Measurements from ENCODE around the gene TRANK1. TPM values are rescaled to one million over a fixed set of nuclear protein-coding genes. Genes with fewer than 3 reads are reported as not detected.

The TRANK1 gene
- 139 TPM for total RNA-seq
- polyA plus RNA-seq = 10 to 100 TPM; 24.6 to 35.2 (median 27.1) TPM

DNA sequence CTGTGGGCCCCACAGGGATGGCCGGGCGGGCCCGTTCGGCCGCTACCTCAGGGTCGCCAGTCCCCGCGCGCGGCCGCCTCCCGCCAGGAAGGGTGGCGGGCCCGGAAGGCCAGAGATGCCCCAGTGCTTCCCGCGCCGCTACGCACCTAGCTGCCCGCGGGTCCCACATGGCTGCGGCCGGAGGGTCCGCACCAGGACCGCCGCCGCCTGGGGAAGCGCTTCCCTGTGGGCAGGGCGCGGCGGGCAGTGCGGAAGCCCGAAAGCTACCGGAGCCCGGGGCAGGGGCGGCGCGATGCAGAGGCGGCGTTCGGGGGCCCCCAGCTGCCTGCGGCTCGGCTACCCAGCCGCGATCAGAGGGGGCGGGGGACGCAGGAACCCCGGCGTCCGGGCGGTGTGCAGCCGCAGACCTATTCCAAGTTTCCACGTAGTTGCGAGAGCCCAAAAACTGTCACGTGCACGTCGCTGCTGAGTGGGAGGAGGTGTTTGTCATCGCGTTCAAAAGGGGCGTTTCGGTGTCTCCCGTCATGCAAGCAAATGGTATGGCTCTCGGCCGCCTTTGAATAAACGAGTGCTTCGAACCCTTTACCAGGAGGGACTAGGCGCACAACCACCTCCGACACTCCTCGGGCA lies at the start of gene TRANK1:
Gene TRANK1, minus strand, starts transcription at position 414 of the 630 bp plus-strand sequence. Its CDS starts 245 bp downstream, at position 169.
- H3K36me3 ChIP-seq (ENCODE audit: control insufficient read depth, insufficient read depth, low read length) = no peaks in the 10 kb centered on the region
- peaks cover 0 to 14% (median 9%) of the 10 kb centered on the region in 7 donors for H3K9me3 Mint-ChIP-seq
- H3K4me3 ChIP-seq (ENCODE audit: low read depth, low read length) = peak within 1 kb of the TSS; percentile 72
- H3K27ac ChIP-seq (ENCODE audit: insufficient read depth, low read length, poor library complexity, severe bottlenecking) = peak within 1 kb of the TSS; percentile 41
- peak; percentile 86 to 89 for ATAC-seq (ENCODE audit: low read depth in 2 of 2)
- H3K27ac Mint-ChIP-seq = peak within 1 kb of the TSS; percentile 26 to 87 (median 79)
- H3K4me1 ChIP-seq (ENCODE audit: control insufficient read depth, insufficient read depth, low read length, poor library complexity, severe bottlenecking) = peaks cover 15% of the 10 kb centered on the region
- H3K36me3 Mint-ChIP-seq = peaks cover 4% of the 10 kb centered on the region
- H3K27me3 ChIP-seq (ENCODE audit: control insufficient read depth, insufficient read depth, low read length) = no peaks in the 10 kb centered on the region
- no peaks in the 10 kb centered on the region for H3K9me3 ChIP-seq (ENCODE audit: control insufficient read depth in 2 of 2, low read length in 2 of 2)
- DNase-seq = peak; percentile 68 to 86 (median 79)
- no peaks in the 10 kb centered on the region for H3K27me3 Mint-ChIP-seq
- H3K4me3 Mint-ChIP-seq = peak within 1 kb of the TSS; percentile 88 to 95 (median 90)
- peaks cover 9 to 33% (median 22%) of the 10 kb centered on the region in 4 donors for H3K4me1 Mint-ChIP-seq

- Mint-ChIP-seq H3K4me1 (peaks cover 9 to 48% (median 29%) of the 10 kb centered on the region in 4 donors), H3K9me3 (peaks cover 0 to 2% (median 0%) of the 10 kb centered on the region in 7 donors), H3K27me3 (no peaks in the 10 kb centered on the region), H3K4me3 (no peak within 1 kb of the TSS), H3K27ac (no peak within 1 kb of the TSS), H3K36me3 (peaks cover 25% of the 10 kb centered on the region)
- Histone ChIP-seq H3K36me3 (ENCODE audit: control insufficient read depth, insufficient read depth, low read length) (peaks cover 23% of the 10 kb centered on the region), H3K4me3 (ENCODE audit: low read depth, low read length) (peak within 1 kb of the TSS; percentile 95), H3K9me3 (ENCODE audit: control insufficient read depth in 2 of 2, low read length in 2 of 2) (no peaks in the 10 kb centered on the region), H3K4me1 (ENCODE audit: control insufficient read depth, insufficient read depth, low read length, poor library complexity, severe bottlenecking) (peaks cover 47% of the 10 kb centered on the region), H3K27ac (ENCODE audit: insufficient read depth, low read length, poor library complexity, severe bottlenecking) (peak within 1 kb of the TSS; percentile 99), H3K27me3 (ENCODE audit: control insufficient read depth, insufficient read depth, low read length) (no peaks in the 10 kb centered on the region)
- ATAC-seq (ENCODE audit: low read depth in 2 of 2) (peak; percentile 87 to 90), DNase-seq (peak; percentile 89 to 100 (median 95))
These were observed 48.8 kb upstream of the TRANK1 start, which contains the start of gene MLH1 for GRCh38 chr3:36993326-36994283. Gene MLH1, plus strand, starts transcription at chr3:36993518. Its CDS starts 30 bp downstream, at chr3:36993548.

DNA sequence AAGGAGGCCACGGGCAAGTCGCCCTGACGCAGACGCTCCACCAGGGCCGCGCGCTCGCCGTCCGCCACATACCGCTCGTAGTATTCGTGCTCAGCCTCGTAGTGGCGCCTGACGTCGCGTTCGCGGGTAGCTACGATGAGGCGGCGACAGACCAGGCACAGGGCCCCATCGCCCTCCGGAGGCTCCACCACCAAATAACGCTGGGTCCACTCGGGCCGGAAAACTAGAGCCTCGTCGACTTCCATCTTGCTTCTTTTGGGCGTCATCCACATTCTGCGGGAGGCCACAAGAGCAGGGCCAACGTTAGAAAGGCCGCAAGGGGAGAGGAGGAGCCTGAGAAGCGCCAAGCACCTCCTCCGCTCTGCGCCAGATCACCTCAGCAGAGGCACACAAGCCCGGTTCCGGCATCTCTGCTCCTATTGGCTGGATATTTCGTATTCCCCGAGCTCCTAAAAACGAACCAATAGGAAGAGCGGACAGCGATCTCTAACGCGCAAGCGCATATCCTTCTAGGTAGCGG lies 48.0 kb upstream of the TRANK1 start, which contains the start of gene EPM2AIP1:
Gene EPM2AIP1, minus strand, starts transcription at position 326 of the 520 bp plus-strand sequence. Its CDS starts 54 bp downstream, at position 272.
- Mint-ChIP-seq H3K4me3 (no peak within 1 kb of the TSS), H3K27ac (no peak within 1 kb of the TSS), H3K4me1 (peaks cover 13 to 53% (median 33%) of the 10 kb centered on the region in 4 donors), H3K36me3 (peaks cover 22% of the 10 kb centered on the region), H3K27me3 (no peaks in the 10 kb centered on the region), H3K9me3 (peaks cover 0 to 2% (median 0%) of the 10 kb centered on the region in 7 donors)
- Histone ChIP-seq H3K36me3 (ENCODE audit: control insufficient read depth, insufficient read depth, low read length) (peaks cover 16% of the 10 kb centered on the region), H3K27ac (ENCODE audit: insufficient read depth, low read length, poor library complexity, severe bottlenecking) (peak within 1 kb of the TSS; percentile 99), H3K4me1 (ENCODE audit: control insufficient read depth, insufficient read depth, low read length, poor library complexity, severe bottlenecking) (peaks cover 54% of the 10 kb centered on the region), H3K9me3 (ENCODE audit: control insufficient read depth in 2 of 2, low read length in 2 of 2) (no peaks in the 10 kb centered on the region), H3K4me3 (ENCODE audit: low read depth, low read length) (peak within 1 kb of the TSS; percentile 95), H3K27me3 (ENCODE audit: control insufficient read depth, insufficient read depth, low read length) (no peaks in the 10 kb centered on the region)
- ATAC-seq (ENCODE audit: low read depth in 2 of 2) (peak; percentile 85 to 87), DNase-seq (peak in 2 of 3 donors; percentile 98 to 100)

DNA sequence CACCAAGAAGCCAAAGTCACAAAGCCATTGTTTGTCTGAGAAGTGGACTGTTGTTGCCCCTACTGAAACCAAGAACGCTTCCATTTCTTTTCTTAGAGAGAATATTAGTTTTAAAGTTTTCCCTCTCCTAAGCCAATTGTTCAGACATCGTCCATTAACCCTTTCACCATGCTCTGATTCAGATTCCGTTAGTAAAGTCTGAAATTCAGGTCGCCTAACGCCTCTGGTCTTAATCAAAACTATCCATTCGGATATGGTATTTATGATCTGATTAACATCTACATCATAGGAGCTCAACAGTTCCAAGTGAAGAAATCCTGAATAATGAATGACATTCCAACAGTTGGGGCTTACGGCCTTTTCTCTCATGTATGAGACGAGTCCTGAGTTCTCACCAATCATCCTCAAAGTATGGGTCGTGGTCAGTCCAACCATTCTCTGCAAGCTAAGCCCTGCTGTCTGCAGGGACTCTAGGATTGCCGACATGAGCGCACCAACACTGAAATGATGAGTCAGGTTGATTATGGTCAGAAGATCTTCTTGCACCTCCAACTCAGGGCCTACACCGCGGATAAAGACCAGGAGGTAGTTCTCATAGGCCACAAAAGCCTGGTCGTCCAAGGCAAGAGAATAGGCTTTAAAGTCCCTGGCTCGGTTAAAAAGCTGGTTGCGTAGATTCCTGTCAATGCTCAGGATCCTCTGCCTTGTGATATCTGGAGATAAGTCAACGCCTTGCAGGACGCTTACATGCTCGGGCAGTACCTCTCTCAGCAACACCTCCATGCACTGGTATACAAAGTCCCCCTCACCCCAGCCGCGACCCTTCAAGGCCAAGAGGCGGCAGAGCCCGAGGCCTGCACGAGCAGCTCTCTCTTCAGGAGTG lies 47.3 kb upstream of the TRANK1 start:
- Mint-ChIP-seq H3K4me3 (no peak overlapping the region), H3K27ac (no peak overlapping the region), H3K27me3 (no peaks in the 10 kb centered on the region), H3K36me3 (peaks cover 17% of the 10 kb centered on the region), H3K4me1 (peaks cover 16 to 54% (median 33%) of the 10 kb centered on the region in 4 donors), H3K9me3 (peaks cover 0 to 2% (median 0%) of the 10 kb centered on the region in 7 donors)
- ATAC-seq (ENCODE audit: low read depth in 2 of 2) (no peak), DNase-seq (no peak)
- Histone ChIP-seq H3K4me3 (ENCODE audit: low read depth, low read length) (peak overlapping the region; percentile 95), H3K36me3 (ENCODE audit: control insufficient read depth, insufficient read depth, low read length) (peaks cover 12% of the 10 kb centered on the region), H3K27ac (ENCODE audit: insufficient read depth, low read length, poor library complexity, severe bottlenecking) (peak overlapping the region; percentile 99), H3K27me3 (ENCODE audit: control insufficient read depth, insufficient read depth, low read length) (no peaks in the 10 kb centered on the region), H3K9me3 (ENCODE audit: control insufficient read depth in 2 of 2, low read length in 2 of 2) (no peaks in the 10 kb centered on the region), H3K4me1 (ENCODE audit: control insufficient read depth, insufficient read depth, low read length, poor library complexity, severe bottlenecking) (peaks cover 58% of the 10 kb centered on the region)

DNA sequence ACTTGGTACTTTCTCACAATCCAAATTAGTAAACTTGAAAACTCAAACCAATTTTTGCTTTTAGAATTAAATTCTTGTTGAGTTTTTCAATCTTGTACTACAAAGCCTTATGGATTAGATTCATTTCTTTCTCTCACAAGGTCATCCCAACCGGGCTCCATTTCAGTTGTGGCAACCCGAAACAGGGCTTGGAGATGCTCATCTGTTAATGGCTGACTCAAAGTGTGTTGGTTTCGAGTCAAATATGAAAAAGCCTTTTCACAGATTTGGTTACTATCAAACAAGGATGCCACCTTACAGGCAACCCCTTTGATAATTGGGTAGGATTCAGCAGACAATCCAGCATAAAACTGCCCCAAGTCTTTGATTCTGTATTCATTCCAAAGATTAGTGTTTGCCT lies 46.3 kb upstream of the TRANK1 start:
- peaks cover 58% of the 10 kb centered on the region for H3K4me1 ChIP-seq (ENCODE audit: control insufficient read depth, insufficient read depth, low read length, poor library complexity, severe bottlenecking)
- Mint-ChIP-seq H3K27ac (no peak overlapping the region), H3K9me3 (peaks cover 0 to 2% (median 0%) of the 10 kb centered on the region in 7 donors), H3K27me3 (no peaks in the 10 kb centered on the region), H3K4me1 (peaks cover 14 to 51% (median 31%) of the 10 kb centered on the region in 4 donors), H3K4me3 (no peak overlapping the region), H3K36me3 (peaks cover 10% of the 10 kb centered on the region)
- H3K4me3 ChIP-seq (ENCODE audit: low read depth, low read length) = peak overlapping the region; percentile 95
- ATAC-seq (ENCODE audit: low read depth in 2 of 2) (no peak), DNase-seq (peak in 1 of 3 donors; percentile 34)
- H3K27me3 ChIP-seq (ENCODE audit: control insufficient read depth, insufficient read depth, low read length) = no peaks in the 10 kb centered on the region
- no peaks in the 10 kb centered on the region for H3K9me3 ChIP-seq (ENCODE audit: control insufficient read depth in 2 of 2, low read length in 2 of 2)
- peak overlapping the region; percentile 99 for H3K27ac ChIP-seq (ENCODE audit: insufficient read depth, low read length, poor library complexity, severe bottlenecking)
- H3K36me3 ChIP-seq (ENCODE audit: control insufficient read depth, insufficient read depth, low read length) = peaks cover 14% of the 10 kb centered on the region

GRCh38 chr3:36989568-36989967 lies 44.7 kb upstream of the TRANK1 start:
- Mint-ChIP-seq H3K36me3 (peaks cover 16% of the 10 kb centered on the region), H3K27ac (peak overlapping the region in 2 of 3 donors; percentile 60 to 76), H3K4me3 (peak overlapping the region in 2 of 4 donors; percentile 80 to 82), H3K4me1 (peaks cover 14 to 47% (median 35%) of the 10 kb centered on the region in 4 donors), H3K27me3 (no peaks in the 10 kb centered on the region), H3K9me3 (peaks cover 0 to 2% (median 0%) of the 10 kb centered on the region in 7 donors)
- H3K4me1 ChIP-seq (ENCODE audit: control insufficient read depth, insufficient read depth, low read length, poor library complexity, severe bottlenecking) = peaks cover 58% of the 10 kb centered on the region
- ATAC-seq (ENCODE audit: low read depth in 2 of 2) (no peak), DNase-seq (no peak)
- H3K36me3 ChIP-seq (ENCODE audit: control insufficient read depth, insufficient read depth, low read length) = peaks cover 29% of the 10 kb centered on the region
- H3K27me3 ChIP-seq (ENCODE audit: control insufficient read depth, insufficient read depth, low read length) = no peaks in the 10 kb centered on the region
- H3K27ac ChIP-seq (ENCODE audit: insufficient read depth, low read length, poor library complexity, severe bottlenecking) = peak overlapping the region; percentile 99
- H3K4me3 ChIP-seq (ENCODE audit: low read depth, low read length) = peak overlapping the region; percentile 95
- no peaks in the 10 kb centered on the region for H3K9me3 ChIP-seq (ENCODE audit: control insufficient read depth in 2 of 2, low read length in 2 of 2)
